GM19438 (cell line): Measurements from ENCODE around the gene GLOD4.

Experiments used
- ATAC-seq: cut with Tn5 transposase; IDR thresholded peaks from one replicate; pipeline ENCODE4 v1.9.1; 2021; ENCODE audit warnings: low read depth; ENCODE audit not compliant: unreplicated experiment

GLOD4 gene

DNA sequence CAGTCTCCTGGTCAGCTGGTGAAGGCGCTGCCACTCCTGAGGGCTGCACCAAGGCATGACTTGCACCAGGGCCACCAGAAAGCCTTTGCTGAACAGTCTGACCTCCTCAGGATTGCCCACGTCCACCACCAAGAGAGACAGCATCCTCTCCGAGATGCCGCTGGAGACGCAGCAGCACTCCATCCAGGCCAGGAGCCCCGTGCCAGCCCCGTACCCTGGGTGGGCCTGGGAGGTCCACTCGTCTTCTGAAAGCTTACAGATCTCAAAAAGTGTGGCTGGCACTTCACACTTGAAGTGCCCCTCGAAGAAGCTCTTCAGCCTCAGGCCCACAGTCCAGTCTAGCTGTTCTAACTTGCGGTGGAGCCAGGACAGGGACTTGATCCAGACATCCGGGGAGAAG, 36.7 kb downstream of the GLOD4 start:
- ATAC-seq: no peak

DNA sequence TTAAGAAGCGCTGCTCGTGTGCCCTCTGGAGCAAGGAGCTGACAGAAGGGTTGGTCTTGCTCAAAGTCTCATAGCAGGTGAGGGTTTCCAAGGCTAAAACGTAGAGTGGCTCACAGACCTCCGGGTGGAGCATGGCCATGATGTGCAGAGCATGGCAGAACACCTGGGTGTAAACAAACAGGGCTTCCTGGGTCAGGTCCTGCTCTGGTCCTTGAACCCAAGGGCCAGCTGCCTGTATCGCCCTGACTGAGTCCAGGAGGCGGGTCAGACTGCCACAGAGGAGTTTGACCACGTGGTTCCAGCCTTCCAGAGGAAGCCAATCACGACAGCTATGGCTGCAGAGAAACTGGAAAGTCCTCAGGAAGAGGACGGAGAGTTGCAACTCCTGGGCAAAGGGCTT, 37.1 kb downstream of the GLOD4 start:
- ATAC-seq: no peak

DNA sequence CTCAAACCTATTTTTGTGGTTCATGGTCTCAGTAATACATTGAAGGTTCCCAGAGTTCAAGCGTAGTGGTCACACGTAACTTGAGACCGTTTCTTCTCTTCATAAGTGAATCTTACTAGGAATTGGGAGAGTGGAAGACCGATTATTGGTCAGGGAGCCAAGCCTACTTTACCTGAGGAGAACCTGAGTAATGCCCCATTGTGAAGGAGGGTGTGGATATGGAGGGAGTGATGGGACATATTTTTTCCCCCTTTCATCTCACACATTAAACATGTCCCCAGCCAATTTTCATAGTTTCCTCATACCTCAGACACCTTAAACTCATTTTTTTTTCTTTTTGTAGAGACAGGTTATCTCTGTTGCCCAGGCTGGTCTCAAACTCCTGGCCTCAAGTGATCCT, 38.9 kb downstream of the GLOD4 start:
- ATAC-seq: no peak

DNA sequence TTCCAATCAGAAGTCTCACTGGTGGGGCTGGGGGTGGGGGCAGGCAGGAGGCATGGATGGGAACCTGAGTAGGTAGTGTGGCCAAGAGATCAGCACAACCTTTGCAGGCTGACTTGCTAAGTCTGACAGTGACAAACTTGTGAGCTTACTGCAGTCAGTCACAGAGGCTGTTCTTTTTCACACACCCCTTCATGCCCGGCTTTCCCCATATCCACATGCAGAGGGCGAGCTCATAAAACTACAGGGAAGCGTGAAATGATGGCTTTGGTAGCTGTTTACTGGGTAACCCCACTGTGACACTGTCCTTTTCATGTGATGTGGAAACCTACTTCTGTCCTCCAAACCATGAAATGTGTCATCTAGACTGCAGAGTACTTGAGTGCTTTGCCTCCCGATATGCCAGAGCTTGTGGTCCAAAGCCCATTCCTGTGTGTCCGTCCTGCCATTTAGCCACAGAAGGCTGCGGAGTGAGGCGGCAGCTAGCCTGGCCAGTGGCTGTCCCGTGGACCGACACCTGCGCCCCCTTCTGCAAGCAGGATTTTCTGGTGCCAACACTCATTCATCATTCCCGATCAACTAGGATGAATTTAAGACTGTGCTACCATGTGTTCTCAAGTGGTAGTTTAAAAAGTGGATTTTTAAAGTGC, 39.8 kb downstream of the GLOD4 start:
- ATAC-seq: no peak

DNA sequence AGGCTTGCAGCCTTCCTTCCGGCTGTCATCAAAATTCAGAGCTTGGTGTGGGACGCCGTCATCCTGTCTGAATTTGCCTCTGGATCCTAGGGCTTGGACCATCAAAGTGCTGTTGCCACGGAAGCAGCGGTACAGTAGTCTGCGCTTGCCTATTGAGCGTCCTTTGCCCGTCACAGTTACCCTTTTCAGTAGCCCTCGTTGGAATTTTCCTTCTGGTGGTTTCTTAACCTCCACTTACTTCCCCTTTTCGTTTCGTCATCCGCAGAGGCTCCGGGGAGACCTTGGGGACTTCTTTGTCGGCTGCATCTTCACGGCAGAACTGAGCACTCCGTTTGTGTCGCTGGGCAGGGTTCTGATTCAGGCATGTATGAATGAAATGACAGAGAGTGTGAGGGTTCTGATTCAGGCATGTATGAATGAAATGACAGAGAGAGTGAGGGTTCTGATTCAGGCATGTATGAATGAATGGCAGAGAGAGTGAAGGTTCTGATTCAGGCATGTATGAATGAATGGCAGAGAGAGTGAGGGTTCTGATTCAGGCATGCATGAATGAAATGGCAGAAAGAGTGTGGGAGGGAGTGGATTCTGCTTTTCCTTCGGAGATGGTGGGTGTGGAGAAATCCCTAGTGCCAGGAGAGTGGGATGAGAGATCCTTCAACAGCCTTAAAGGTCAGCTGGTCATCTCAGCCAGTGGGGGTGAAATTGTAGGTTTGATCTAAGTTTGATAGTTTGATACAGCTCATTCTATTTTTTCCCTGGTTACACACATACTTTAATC, 41.7 kb downstream of the GLOD4 start:
- peak; percentile 67 for ATAC-seq

DNA sequence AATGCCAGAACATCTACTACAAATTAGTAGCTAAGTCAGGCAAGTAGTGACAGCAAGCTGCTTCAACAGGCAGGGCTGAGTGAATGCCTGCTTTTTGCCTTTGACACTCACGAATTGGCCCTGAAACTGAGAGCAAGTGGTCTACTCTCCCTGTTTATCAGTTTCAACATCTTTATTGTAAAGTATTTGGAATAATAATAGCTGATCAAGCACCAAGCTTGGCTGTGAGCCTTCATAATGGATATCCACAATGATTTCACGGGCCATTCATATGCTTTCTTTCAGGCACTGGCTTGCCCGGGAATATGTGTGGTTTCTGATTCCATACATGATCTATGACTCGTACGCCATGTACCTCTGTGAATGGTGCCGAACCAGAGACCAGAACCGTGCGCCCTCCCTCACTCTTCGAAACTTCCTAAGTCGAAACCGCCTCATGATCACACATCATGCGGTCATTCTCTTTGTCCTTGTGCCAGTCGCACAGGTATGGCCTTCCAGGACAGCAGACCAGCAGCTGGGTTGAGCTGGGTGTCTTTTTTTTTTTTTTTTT, 44.4 kb downstream of the GLOD4 start:
- ATAC-seq: no peak

DNA sequence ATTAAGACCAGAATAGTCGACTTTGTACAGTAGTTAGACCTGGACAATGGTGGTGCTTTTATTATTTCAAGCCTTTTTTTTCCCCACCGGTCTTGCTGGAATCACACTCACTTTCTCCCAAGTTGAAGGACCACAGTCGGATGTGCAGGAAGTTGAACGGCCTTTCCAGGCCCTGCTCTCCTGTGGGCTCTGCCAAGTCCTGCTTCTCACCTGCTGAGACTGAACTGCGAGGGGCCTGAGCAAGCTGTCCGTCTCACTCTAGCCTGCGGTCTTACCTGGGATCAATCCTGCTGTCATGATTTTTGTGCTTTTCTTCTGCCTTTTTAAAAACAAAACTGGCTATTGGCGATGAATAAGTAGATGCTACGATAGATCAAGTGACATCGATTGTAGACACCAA, 48.3 kb downstream of the GLOD4 start:
- no peak for ATAC-seq

DNA sequence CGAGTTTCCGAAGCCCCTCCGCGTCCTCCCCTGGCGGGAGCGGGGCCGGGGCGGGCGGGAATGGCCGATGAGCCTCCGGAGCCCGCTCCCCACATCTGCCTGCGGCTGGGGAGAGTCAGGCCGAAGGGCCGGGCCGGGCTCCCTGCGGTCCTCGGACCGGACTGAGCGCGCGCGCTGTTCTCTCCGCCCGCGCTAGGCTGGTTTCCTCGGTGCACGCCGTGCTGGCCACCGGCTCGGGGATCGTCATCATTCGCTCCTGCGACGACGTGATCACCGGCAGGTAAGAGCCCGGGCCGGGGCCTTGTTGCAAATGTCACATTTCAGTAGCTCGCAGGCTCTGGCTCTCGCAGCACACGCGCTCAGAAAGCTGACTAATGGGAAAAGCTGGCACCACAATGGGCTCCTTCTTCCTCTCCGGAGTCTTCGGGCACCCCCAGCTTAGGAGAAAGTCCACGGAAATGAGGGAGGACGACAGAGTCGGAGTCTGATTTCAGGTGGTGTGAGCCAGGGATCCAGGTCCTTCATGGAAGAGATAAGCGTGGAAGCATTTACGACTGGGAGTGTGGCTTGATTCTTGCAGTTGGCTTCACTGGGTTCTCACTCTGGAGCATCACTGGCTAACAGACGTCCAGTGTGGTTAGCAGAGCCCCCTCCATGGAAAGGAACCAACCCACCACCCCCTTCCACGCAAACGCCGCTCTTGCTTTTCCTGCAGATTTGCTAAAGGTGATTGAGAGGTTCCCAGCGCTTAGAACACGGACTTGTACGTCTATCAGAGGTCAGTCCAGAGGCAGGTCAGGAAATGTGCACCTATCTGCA, 49.0 kb downstream of the GLOD4 start:
- peak; percentile 32 for ATAC-seq

DNA sequence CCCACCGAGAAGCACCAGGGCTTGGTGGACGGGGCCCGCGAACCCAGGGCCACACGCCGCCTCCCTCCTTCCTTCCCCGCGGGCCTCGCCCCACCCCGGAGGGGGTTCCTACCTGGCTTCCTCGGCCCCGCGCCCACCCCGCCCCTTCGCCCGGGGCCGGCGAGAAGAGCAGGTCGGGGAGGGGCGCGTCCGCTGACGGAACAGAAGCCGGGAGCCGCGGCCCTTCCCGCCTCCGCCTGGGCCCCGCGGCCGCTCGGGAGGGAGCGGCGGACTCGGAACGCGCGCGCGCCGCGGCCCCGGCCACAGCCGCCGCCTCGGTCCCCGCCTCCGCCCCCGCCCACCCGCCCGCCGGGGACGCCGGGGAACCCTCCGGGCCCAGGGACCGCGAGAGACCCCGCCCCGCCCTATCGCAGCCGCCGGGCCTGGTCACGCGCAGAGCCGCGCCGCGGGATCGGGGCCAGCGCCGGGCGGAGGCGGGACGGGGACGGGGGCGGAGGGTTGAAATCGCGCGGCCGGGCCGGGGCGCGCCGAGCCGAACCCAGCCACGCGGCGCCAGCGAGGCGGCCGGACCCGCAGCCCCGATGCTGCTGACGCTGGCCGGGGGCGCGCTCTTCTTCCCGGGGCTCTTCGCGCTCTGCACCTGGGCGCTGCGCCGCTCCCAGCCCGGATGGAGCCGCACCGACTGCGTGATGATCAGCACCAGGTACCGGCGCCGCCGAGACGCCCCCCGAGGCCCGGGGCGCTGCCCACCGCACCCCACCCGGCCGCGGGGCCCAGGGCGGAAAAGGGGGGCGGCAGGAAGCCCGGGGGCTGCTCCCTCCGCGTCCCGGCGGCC, 49.8 kb downstream of the GLOD4 start, which contains the start of gene TLCD3A:
Gene TLCD3A (plus strand): TSS at position 530 of the 835 bp plus-strand sequence. CDS start 52 bp downstream, at position 582.
- ATAC-seq: peak; percentile 52

DNA sequence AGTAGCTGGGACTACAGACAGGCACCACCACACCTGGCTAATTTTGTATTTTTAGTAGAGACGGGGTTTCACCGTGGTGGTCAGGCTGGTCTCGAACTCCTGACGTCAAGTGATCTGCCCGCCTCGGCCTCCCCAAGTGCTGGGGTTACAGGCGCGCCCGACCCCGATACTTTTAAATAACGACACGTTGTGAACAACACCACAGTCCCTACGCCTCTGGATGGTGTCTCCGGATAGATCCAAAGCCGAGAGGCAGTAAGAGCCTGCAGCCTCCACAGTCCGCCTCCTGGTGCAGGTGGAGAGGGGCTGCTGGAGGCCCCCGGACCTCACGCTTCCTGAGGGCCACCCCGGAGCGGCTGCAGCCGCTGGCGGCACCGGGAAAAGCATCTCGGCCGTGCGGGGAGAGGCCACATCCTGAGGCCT, 50.4 kb downstream of the GLOD4 start:
- ATAC-seq: peak; percentile 16

DNA sequence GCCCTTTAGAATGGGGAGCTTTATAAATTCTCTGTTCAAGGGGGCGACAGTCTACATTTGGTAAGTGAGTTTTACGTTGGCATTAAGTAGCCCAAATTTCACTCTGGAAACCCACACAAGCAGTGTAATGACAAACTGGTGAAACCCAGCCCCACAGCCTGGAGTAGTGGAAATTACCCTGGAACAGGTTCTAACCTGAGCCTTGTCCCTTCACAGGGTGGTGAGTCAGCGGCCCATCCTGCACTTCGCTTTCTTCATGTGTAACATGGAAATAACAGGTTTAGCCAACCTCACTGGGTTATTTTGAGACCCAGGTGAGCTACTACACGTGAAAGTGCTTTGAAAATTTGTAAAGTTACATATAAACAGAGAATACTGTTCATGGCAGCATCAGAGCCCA, 53.2 kb downstream of the GLOD4 start:
- ATAC-seq: no peak

DNA sequence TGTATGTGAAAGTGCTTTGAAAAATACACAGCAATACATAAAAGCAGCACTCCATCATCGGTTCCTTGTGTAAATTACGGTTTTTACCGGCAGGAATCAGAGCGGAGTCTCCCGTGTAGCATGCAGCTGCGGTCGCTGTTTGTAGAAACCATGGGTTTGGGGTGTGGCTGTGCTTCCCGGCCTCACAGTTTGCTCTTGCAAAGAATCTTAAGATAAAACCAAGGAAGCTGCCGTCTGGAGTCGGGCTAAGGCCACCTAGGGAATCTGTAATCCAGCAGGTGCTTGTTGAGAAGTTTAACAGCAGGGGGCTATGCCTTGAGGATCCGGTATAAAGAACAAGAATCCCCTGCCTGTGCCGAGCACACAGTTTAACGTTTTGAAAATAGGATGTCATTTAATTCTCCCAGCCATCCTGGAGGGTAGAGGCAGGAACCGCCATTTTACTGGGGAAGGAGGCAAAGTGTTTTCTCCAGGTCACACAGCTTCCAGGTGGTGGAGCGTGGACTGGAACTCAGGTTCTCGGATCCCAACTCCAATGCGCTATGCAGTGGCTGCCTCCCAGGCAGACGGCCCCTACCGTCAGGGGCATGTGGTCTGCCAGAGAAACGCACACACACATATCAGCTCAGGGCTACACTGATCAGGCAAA, 55.7 kb downstream of the GLOD4 start:
- ATAC-seq: no peak

DNA sequence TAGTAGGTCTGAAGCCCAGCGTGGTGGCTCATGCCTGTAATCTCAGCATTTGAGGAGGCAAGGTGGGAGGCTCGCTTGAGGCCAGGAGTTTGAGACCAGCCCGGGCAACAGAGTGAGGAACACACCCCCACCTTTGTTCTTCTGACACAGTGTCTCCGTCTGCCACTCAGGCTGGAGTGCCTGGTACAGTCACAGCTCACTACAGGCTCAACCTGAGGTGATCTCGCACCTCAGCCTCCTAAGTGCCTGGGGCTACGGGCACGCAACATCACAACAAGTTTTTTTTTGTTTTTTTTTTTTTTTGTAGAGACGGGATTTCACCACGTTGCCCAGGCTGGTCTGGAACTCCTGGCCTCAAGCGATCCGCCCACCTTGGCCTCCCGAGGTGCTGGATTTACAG, 56.3 kb downstream of the GLOD4 start:
- no peak for ATAC-seq

DNA sequence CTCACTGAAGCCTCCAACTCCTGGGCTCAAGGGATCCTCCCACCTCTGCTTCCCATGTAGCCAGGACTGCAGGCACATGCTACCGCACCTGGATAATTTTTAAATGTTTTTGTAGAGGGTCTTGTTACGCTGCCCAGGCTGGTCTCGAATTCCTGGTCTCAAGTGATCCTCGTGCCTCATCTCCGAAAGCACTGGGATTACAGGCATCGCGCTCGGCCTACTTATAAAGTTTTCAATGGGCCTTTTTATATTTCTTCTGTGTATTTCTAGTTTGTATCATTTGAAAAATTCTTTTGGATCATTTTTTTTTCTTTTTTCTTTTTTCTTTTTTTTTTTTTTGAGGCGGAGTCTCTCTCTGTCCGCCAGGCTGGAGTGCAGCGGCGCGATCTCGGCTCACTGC, 57.0 kb downstream of the GLOD4 start:
- no peak for ATAC-seq

DNA sequence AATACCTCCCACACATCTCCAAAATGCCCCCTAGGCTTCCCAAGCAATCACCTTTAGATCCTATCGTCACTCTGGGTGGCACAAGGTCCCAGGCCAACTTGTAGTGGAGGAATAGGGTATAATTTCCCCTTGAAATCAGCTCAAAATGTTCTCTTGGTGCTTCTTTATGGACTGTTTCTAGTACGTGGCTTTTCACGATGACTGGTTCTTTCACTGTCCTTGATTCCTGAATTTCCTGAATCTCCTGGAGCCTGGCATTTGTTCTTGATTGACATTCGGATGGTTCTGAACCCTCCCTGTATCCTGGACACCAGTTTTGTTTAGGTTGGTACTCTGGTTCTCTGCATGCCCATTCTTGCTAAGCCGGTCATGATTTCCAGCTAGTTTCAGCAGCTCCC, 60.5 kb downstream of the GLOD4 start:
- no peak for ATAC-seq

DNA sequence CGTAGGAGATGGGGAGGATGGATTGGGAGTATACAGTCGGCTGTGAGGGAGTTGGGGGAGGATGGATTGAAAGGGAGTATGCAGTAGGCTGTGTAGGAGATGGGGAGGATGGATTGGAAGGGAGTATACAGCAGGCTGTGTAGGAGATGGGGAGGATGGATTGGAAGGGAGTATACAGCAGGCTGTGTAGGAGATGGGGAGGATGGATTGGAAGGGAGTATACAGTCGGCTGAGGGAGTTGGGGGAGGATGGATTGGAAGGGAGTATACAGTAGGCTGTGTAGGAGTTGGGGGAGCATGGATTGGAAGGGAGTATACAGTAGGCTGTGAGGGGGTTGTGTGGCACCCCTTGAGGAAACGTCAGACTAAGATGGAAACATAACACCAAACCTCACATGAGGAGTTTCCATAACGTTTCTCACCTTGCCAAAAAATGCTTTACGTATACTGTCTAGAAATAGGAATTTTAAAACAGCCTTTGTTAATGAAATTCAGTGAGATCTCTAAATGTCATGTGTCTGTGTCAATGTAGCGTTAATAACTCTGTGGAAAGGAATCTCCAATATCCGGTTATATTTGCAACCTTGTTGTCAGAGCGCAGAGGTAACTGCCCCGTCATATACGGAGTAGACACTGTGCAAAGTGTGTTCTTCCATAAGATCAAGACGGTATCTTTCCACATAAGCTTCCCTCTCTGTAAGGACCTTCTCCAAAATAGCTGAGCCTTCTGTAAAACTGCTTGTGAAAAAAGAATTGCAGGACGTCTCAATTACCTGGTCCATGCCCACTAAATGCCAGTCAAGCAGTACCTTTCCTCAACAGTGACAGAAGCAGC, 61.2 kb downstream of the GLOD4 start:
- ATAC-seq: no peak

DNA sequence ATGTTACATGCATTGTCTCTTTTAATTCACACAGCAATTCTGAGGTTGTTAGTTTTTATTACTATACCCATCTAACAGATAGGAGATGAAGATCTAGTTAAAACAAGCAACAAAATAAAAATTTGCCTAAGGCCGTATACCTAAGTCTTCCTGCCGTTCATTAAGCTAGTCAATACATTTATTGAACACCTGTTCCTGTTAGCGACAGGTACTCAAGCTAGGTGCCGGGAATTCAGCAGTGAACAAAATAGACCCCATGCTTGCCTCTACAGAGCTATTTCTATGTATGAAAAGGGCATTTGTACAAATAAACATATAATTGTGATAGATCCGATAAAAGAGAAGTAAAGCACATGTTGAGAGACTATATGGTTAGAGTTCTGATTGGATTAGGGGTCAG, 64.0 kb downstream of the GLOD4 start:
- no peak for ATAC-seq
